Fibroblast of skin of right quadriceps (primary cell): ENCODE data around the gene COMMD9.

Experiments used
- DNase-seq: peaks from one replicate; pipeline ENCODE4 v3.0.0-alpha.2; 2013

The COMMD9 gene

DNA sequence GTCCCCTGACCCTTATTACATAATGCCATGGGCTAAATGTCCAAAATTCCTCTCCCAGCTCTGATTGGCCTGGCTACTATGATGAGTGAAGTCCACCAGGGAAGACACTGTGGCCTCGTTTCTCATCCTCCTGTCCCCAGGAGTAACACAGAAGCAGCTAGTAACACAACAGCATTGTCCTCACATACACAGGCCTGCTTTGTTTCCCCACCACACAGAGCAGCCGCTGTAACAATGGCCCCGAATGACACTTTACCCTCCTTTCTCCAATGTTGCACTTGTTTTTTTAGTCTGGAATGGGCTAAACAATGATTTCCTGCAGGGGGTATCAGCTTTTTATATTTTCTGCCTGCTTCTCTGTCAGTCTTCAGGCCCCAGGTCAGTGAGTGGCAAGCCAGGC is 6.7 kb upstream of the COMMD9 start, which contains the start of gene PRR5L:
TSS of gene PRR5L (plus strand) at position 363 of the 400 bp plus-strand sequence. CDS start 104,834 bp downstream, outside the sequence.
- DNase-seq = no peak

DNA sequence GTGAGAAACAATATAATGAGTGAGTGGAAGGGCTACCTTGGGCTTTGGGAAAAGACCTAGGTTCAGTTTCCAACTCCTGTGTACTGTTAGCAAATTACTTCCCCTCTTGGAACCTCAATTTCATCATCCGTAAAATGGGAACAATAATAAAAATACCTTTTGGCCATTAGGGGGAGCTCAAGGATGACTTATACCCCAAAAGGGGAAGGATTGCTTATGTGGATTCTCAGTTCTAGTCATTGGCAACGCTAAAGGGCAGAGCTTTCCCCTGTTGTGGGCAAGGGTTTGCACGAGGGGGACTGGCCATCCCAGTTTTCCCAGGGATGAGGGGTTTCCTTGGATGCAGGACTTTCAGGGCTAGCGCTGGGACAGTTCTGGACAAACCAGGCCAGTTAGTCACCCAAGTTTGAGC is 3.1 kb upstream of the COMMD9 start:
- peak; percentile 35 for DNase-seq

DNA sequence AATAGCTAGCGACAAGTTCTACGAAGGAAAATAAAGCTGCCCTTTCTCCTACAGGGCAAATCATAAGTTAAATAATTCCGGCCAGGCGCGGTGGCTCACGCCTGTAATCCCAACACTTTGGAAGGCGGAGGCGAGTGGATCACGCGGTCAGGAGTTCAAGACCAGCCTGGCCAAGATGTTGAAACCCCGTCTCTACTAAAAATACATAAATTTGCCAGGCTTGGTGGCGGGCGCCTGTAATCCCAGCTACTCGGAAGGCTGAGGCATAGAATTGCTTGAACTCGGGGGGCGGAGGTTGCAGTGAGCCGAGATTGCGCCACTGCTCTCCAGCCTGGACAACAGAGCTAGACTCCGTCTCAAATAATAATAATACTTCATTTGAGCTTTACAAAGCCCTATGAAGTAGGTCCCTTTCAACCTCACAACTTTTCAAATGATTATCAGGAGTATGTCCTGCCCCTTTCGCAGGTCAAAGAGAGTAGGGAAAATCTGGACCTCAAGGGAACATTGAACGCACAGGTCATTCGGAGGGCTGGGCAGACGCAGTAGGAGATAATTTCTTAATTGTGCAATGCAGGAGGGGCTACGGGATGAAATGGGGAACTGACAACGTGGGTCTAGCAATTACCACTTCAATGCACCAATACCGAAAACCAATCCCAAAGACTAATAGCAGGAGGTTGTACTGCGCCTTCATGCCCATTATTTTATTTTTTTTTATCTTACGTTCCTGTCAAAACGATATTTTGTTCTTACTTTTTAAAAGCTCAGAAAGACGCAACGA is 590 bp downstream of the COMMD9 start:
- no peak for DNase-seq

DNA sequence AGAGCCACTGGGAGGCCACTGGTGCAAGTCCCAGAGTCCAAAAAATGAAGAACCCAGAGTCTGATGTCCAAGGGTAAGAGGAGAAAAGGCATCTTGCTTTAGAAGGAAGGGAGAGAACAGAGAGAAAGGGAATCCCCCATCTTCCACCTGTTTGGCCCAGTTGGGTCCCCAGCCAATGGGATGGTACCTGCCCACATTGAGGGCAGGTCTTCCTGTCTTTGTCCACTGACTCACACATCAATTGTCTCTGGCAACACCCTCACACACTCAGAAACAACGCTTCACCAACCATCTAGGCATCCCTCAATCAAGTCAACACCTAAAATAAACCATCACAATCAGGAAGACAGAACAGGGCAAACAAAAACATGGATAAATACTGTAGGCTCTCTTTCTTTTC is 6.3 kb downstream of the COMMD9 start:
- DNase-seq = no peak

DNA sequence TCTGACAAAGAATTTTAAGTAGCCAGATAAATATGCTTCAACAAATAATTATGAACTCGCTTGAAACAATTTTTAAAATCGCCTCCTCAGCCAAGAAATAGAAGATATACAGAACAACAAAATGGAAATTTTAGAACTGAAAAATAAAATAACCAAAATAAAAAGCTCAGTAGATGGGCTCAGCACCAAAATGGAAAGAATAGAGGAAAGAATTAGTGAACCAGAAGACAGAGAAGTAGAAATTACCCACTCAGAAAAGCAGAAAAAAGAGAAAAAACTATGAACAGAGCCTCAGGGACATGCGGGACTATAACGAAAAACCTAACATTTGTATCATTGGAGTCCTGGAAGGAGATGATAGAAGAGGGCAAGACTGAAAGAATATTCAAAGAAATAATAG is 7.4 kb downstream of the COMMD9 start:
- DNase-seq = no peak

DNA sequence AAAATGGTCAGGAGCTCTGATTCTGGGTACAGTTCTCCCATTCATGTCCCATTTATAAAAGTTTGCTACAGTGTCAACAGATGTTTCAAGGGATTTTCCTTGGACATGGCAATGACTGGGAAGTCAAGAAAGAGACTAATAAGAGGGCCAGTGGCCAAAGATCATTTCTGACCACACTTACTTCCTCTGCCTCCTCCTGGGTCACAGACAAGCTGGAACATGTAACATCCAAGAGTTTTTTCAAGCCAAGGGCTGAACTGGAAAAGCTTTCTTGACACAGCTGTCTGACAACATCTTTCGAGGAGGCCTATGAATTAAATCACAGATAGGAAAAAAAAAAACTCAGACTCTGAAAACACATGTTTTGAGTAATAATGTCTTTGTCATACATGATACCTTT is 8.7 kb downstream of the COMMD9 start:
- DNase-seq = no peak

DNA sequence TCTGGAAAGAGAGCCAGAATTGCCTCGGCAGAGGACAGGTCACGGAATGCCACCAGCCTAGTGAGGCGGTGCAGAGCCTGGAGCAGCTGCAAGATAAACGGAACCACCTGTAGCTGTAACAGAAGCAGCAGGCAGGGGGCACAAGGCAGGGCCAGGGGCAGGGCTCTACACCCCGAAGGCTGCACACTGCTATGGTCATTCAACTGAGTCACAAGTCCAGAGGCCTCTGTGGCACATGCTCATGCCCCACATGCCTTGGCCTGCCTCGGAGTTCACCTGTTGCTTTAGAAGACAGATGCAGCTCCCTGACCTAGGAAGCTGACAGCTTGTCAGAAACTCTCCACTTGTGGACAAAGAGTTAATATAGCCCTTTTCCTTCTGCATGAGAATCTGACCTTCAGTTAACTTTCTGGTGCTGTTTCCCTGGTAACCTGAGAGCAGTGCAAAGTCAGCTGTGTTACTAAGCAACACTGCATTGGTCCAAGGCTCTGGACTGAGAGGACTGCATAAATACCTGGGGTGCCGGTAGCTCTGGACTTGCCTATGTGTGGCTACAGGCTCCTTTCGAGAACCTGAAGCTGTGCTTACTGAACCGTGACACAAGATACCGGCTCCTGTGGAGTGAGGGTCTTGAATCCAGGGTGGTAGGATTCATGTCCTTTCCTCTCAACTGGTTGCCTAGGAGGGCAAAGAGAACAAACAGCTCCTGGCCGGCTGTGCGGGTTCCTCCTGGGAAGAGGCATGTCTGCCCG is 10.5 kb downstream of the COMMD9 start:
- DNase-seq = no peak

DNA sequence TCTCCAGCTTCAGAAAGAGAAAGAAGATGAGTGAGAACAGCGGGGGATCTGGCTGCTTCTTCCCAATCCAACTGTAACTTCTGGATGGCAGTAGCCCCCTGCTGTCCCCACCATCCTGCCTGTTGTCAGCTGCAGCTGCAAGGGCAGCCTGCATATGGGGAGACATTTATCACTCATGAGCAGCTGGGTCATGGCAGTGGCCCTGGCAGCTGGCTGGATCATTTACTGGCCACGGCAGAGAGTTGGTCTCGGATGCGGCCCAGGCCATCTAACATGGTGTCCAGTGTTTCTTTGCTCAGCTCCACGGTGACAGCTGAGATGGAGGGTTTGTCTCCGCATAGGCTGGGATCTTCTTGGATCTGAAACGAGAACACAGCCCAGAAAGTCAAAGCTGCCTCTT is 14.8 kb downstream of the COMMD9 start:
- no peak for DNase-seq

DNA sequence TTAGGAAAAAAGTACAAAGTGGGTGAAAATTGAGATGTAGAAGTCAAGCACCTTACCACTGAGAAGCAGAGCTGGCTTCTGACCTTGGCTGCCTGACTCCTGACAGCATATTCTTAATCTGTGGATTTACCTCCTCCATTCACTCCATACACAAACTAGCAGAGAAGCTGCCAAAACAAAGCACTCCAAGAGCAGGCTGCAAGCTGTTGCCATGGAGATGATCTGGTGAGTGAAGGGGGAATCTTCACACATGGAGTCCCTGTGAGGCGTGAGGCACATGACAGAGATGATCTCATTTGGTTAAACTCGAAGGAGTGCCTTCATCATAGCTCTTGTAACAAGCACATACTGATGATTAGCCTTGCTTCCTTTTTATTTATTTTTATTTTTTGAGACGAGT is 16.1 kb downstream of the COMMD9 start:
- no peak for DNase-seq

DNA sequence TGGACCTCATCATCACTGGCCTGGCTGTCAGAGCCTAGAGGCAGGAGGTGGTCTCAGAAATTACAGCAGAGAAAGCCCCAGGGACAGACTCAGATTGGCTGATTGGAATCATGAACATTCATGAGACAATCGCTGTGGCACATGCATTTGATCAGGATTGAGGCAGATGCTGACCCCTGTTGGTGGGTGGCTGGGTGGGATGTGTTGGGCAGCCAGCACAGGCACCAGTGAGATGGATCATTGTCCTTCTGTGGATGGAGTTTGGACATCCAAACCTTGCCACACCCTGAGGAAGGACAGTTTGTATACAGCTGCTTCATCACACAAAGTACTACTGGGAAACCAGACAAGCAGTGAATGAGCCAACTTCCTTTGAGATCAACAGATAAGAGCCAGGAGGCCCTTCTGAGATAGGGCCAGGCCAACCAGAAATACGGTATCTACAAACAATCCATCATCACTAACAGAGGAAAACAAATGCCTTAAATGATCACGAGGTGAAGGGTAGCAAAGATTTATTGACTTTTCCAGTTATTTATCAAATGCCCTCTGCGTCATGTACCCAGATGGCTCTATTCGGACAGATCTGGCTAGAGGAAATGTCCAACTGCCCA is 17.3 kb downstream of the COMMD9 start:
- no peak for DNase-seq

DNA sequence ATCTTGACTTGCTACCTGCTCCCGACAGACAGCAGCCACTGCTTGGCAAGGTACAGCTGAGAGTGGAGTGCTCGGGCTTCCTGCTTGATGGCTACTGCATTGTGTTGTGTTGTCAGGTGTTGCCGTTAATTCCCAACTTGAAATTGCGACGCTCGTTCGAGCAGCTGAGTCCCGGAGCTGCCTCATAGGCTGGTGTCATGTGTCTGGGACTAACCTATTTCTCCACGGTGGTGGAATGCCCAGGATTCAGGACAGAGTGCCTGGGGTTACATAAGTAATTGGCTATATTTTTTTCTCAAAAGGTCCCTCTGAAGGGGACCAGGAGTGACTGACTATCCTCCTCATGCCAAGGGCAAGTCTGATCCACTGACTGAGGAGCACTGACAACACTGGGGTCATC is 18.5 kb downstream of the COMMD9 start:
- DNase-seq = no peak

DNA sequence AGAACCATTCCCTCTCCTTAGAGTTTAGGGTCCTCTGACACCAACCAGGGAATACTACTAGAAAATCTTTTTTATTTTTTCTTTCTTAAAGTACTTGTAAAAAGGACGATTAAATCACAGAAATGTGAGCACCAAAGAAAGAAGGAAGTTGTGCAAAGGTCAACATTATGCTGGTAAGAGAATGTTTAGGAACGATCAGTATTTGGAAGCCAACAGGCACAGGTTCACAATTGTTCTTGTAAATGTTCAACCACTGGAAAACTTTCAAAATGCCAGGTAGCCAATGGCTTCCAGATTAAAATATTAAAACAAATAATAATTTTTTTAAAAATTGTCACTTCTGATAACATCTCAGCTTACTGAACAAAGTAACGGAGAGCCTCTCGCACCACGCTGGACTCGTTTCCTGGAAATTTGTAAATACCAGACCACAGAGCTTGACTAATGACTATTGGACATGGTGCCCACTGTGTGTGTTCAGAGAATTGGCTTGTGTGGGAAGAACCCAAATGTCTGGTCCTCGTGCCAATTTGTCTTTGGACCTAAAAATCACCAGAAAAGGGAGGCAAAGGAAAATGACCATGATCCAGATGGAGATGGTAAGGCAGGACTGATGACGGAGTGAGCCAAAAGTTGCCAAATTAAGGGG is 20.8 kb downstream of the COMMD9 start:
- no peak for DNase-seq

DNA sequence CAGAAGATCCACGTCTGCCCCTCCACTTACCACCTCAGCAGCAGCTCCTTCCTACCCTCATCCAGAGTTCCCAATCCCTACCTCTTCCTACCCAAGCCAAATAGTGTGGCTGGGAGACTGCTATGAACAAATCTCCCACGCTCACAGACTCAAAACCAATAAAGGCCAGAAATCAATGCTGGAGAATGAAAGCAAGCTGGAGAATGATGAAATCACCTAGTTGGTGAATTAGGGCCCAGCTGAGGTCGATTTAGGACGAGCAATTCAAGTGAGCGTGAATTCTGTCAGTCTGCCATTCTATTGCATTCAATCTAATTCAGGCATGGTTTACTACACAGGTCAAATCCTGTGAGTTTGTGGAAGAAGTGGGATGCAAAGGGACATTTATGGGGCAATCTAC is 22.5 kb downstream of the COMMD9 start:
- DNase-seq = no peak

DNA sequence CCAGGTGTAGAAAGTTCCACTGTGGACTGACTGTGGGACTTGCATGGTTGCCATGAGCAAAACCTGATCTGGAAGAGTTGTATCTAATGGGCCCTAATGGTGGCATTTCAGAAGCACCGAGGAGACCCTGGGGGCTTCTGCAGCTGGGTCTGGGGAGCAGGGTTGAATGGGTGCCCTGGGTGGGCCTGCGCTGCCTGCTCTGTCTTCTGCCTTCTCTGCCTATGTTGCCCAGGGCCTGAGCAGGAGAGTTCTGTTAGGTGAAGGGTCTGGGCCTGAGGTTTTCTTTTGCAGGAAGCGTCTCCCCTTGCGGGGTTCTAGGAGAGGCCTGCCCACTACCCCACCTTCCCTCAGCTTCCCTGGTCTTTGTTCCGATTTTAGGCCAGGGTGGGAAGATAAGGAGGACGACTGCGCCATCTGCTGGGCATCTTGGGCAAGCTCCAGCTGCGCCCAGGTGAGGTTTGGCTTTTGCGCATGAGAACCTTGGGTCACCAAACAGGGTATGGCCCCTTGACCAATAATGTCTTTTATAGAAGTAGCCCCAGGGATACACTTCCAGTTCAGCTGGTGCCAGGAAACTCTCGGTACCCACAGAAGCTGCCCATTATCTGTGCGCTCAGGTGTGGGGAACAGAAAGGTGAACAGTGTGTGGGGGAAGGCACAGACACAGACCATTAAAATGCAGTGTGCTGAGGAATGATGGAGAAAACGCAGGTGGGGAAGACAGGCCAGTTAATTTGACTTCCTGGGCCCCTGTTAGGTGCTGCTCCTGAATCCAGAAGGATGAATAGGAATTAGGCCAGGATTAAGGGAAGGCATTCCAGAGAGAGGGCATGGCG is 23.2 kb downstream of the COMMD9 start:
- peak; percentile 44 for DNase-seq

DNA sequence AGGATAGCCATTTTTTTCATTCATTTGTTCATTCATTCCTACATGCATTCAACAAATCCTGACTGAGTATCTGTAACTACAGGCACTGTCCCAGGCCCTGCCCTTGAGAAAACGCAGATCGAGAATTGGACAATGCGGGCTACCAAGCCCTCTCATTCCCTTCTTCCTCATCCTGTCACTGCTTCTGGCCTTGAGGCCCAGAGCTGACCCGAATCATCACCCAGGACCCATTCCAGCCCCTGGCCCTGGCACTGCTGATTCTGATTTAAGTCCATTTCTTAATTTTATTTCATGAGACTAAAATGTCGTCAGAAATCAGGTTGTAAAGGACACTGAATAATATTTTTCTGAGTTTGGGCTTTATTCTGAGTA is 24.3 kb downstream of the COMMD9 start:
- DNase-seq = no peak

DNA sequence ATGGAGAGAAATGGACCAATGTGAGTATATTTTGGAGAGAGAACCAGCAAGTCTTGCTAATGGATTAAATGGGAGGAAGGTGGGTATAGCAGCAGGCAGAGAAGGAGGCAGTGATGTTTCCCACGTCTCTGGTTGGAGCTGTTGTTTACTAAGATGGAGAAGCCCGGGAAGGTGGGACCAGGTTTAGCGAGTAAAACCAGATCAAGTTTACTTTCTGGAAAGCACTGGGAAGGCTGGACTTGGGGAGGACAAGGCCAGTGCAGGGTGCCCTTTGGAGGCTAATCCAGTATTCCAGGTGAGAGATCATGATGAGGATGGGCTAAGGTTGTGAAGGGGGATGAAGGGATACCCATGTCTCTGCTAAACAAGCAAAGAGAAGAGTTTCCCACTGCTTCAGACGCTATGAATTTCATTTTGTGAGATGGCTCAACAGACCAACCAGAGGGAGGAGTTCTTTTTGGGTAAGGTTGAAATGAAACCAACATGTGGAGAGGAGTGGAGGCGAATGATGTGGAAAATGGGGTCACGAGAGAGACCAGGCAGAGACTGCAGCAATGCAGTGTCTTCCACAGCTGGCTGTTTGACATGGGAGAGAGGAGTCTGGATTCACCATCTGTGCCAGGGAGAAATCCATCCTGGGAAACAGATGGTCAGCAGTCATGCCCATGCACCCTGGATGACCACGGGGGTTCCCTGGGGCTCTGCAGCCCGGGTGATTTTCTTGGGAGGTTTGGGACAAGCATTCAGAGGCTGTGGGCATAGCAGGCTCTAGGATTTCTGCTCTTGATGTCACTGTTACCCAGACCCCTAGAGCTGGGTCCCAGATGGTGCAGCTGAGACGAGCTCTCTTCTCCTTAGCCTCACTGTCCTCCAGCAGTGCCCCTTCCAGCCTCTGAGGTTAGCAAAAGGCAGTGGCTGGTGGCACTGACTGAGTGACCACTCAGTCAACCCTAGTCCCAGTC is 24.9 kb downstream of the COMMD9 start:
- no peak for DNase-seq

DNA sequence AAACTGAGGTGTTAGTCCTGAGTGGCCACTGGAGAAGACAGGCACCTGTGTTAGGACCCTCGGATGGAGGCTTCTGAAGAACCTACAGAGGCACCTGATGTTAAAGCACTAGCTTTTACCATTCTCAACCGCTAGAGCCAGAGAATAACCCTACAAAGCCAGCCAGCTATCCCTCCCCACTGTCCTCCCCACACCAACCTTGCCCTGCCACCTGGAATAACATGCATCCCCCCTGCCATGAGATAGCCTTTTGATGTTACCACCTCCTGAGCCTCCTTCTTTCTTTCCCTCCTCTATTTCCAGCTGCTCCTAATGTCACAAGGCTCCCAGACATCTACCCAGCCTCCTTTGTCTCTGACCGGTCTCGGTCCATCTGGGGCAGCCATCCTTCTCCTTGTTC is 28.1 kb downstream of the COMMD9 start:
- no peak for DNase-seq

DNA sequence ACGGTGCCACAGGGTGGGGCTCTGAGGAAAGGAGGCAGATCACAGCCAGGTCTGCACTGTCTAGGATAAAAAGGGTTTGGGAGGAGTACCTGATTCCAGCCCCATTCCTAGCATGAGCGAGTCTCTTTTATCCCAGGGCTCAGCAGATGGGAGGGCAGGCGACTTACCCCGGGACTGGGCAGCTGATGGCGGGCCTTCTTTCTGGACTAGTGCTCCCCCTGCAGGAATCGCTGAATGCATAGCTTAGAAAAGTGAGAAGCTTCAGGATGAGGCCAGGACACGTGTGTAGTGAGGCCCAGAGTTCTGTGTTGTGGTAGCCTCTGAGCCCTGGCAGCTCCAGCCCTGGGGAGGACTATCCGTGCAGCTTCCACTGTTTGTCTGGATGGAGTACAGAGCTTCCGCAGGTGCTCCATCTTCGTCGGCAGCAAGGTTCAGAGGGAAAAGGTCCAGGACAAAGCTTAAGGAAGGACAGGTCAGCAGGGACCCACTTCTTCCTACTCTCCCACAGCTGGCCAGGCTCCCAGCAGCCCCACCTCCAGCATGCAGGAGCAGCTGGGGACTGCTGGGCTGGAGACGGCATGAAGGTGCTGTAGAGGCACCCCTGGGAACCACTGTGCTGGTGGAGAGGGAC is 30.4 kb downstream of the COMMD9 start:
- DNase-seq = peak; percentile 70

DNA sequence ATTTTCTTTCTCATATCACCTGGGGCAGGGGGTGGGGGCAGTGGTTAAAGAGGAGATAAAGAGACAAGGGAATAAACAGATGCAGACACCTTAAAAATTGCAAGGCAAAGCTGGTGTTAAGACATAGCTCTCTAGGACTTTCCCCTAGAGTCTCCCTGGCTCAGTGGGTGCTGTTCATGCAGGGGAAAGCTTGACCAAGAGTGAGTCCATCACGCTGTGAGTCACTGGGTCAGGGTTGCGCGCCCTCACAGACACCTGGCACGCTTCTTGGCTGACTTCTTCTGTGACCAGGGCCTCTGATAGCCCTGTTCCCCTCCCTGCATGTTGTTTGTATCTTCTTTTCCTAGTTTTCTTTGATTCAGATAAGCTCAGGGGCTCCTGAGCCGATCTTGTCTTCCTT is 31.9 kb downstream of the COMMD9 start:
- DNase-seq = no peak

DNA sequence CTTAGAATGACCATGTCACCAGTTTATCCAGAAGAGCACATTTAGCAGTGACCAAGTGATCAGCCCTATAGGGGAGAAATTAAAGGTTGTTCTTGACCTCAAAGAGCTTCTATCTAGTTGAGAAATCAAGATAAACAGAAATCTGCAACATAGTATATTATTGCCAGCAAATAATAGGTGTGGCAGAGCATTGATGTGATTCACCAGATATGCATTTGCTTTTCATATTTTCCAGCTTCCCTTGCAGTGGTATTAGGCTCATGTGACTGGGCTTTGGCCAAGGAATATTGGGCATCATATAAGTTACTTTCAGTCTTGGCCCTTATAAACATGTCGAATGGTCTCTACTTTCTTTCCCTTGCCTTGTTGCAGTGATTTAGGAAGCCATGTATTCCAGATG is 34.5 kb downstream of the COMMD9 start:
- DNase-seq = peak; percentile 14

DNA sequence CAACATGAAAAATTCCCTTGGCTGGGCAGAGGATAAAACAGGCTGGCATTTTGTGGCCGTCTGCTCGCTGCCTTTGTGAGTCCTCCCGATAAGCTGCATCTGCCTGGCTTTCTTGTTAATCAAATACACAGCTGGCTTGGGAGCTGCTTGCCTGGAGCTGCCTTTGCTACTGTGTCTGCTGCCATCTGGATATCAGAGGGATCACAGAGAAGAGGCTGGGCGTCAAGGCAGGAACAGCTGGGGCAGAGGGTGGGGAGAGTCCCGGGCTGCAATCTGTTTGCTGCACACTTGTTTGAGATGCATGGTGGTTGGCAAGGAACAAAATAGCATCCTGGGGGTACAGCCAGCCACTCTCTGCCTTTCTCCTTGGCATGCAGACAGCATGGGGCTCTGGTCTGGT is 36.0 kb downstream of the COMMD9 start:
- DNase-seq = no peak
